GM19372 (cell line): ENCODE data around the gene SCN4A.
"Not testable (repeated sequence)": the region's sequence is repeated elsewhere in the genome, so short reads cannot be mapped to it uniquely, and the experiment has no call there.

Source experiments
- ATAC-seq: cut with Tn5 transposase; IDR thresholded peaks from one replicate; pipeline ENCODE4 v1.9.1; 2021; ENCODE audit warnings: mild to moderate bottlenecking, low read depth, moderate library complexity; ENCODE audit not compliant: unreplicated experiment

Gene SCN4A

GRCh38 chr17:63892316-63893037 is 80.2 kb downstream of the SCN4A start:
- not testable (repeated sequence) for ATAC-seq

- ATAC-seq, result not testable (repeated sequence)
These were observed 83.5 kb downstream of the SCN4A start for GRCh38 chr17:63889026-63889848.
